Choroid plexus epithelial cell (primary cell): Measurements from ENCODE around the gene HIPK2.

Source experiments
- DNase-seq: peaks from one replicate; pipeline ENCODE4 v3.0.0-alpha.2; 2010; ENCODE audit warnings: low read depth
- H3K4me3 ChIP-seq: 2 replicates; pipeline ENCODE4 v1.5.1; 2011; ENCODE audit warnings: low read depth, mild to moderate bottlenecking, control low read depth, low read length, moderate library complexity
- TF ChIP-seq, protein P1 (sequence below): conservative IDR thresholded peaks from 2 replicates; pipeline ENCODE4 v1.5.1; 2011; ENCODE audit warnings: low read depth, mild to moderate bottlenecking, control low read depth, inconsistent platforms, low read length, moderate library complexity

HIPK2 gene

DNA sequence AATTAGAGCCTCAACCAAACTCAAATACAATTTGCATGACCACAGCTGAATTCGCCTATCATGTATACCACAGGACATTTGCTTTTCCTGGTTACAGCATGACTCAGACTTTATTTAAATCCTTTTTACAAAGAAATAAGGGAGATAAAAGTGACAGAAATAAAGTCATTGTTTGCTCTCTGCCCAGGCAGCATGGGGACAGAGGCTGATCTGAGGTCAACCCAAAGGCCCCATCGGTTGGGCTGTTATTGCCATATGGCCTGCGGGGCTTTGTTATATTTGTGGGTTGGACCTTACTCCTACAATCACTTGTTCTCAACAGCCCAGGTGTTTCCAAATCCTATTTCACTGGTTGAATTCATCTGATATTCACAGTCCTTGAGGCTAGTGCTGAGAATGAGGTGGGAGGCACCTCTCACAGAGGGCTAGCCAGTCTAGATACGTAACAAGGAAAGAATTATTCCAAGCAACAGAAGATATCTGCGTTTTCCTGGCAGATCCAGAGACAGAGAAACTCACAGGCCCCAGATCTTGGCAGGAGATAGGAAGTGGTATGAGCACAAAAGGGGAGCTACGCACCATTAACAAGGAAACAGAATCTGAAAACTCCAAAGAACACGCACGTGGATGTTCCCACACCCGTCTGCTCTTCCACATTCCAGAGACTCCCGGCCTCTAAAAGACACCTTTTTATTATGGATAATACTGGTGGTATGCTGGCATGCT, 117.3 kb downstream of the HIPK2 start:
- TF ChIP-seq, protein P1, sequence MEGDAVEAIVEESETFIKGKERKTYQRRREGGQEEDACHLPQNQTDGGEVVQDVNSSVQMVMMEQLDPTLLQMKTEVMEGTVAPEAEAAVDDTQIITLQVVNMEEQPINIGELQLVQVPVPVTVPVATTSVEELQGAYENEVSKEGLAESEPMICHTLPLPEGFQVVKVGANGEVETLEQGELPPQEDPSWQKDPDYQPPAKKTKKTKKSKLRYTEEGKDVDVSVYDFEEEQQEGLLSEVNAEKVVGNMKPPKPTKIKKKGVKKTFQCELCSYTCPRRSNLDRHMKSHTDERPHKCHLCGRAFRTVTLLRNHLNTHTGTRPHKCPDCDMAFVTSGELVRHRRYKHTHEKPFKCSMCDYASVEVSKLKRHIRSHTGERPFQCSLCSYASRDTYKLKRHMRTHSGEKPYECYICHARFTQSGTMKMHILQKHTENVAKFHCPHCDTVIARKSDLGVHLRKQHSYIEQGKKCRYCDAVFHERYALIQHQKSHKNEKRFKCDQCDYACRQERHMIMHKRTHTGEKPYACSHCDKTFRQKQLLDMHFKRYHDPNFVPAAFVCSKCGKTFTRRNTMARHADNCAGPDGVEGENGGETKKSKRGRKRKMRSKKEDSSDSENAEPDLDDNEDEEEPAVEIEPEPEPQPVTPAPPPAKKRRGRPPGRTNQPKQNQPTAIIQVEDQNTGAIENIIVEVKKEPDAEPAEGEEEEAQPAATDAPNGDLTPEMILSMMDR = no peak
- no peak overlapping the region for H3K4me3 ChIP-seq
- no peak for DNase-seq

DNA sequence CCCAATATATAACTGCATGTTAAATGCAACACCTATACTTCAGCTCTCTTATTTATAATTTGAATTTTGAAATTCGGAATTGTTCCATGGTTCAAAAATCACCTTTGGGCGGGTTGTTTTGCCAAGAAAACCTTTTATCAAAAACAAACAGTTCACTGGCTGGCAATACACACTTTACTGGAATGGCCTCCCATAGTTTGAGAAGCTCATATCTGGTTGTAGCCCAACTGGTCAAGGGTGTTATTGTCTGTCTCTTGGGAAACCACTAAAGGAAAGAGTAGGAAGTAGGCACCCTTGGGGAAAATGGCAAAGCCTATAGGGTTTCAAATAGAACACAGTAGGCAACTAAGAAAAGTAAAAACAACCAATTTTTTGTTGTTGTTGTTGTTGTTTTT, 117.9 kb downstream of the HIPK2 start:
- TF ChIP-seq, protein P1 = no peak
- no peak for DNase-seq
- H3K4me3 ChIP-seq = no peak overlapping the region

DNA sequence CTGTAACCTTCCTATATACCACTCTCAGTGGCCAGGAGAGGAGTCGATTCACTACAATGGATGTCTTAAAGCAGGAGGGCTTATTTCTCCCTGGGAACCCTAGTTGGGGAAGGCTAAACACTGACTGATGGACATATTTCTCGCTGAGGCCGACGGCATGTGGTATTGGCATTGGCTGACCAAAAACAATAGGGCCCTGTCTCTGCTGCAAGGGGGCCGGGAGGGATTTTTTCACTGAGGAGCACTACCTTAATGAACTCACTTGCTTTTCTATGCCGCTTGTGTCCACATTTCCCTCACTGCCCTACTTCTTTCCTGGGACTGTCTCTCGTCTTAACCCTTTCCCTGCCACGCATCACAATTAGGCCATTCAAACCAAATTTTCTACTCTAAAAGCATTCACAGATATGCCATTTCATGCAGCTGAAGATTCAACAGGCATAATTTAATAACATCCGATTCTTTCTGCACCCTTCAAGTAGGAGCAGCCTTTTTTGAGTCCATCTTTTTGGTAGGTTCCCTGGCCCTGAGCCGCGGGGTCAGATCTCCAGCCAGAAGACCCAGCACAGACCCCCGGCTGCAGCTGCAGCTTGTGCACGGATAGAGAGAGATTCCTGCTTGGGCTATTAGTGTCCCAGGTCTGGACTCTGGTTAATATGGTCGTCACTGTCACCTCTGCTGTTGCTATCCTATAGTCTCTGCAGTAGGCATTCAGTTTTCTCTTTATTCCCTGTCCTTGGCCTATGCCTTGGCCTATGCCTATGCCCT, 118.7 kb downstream of the HIPK2 start:
- H3K4me3 ChIP-seq = no peak overlapping the region
- TF ChIP-seq, protein P1 = no peak
- DNase-seq = no peak

DNA sequence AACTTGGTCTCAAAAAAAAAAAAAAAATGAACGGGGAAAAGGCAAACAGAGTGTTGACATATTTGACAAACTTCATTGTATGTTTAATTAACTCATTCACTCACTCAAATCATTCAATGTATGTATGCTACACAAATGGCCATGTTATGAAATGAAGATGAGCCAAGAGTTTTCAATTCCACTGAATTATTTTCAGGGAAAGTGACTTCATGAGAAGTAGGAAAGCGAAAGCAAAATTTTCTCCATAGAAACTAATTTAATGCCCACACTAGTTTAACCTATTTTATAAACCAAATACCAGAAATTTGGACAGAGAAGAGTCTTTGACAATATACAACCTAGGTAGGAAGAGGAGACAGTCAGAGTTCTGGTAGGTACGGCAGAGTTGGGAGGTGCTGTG, 119.5 kb downstream of the HIPK2 start:
- TF ChIP-seq, protein P1 = no peak
- no peak overlapping the region for H3K4me3 ChIP-seq
- DNase-seq = no peak

DNA sequence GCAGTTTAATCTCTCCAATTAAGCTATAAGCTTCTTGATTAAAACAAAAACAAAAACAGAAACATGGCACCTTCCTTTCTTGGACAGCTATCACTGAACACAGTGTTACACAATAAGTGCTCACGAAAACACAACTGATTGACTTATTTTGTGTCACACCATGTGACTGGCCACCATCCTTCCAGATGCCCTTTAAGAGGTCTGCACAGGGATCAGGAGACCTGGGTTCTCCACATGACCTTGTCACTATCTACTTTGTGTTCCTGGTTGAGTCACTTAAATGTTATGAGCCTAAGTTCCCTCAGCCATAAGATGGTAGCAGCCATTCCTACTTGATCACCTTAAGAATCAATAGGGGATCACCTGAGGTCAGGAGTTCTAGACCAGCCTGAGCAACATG, 120.1 kb downstream of the HIPK2 start:
- H3K4me3 ChIP-seq = no peak overlapping the region
- DNase-seq = no peak
- TF ChIP-seq, protein P1 = no peak

DNA sequence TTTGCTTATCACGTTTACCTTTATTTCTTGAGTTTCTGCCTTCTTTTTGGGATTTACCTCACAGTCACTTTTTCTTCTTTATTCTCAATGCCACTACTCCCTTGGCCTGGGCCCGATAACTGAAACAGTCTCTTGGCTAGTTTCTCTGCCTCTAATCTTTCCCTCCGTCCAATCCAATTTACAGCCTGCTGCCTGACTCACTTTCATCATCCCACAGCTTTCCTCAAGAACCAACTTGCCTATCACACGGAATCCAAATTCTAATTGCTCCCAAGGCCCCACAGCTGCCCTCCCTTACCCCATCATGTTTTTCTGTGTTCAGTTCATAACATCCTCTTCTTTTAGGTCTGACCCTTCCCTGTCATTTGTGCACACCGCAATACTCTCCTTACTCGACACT, 121.4 kb downstream of the HIPK2 start:
- H3K4me3 ChIP-seq = no peak overlapping the region
- DNase-seq = no peak
- TF ChIP-seq, protein P1 = no peak
